H1 (cell line): ENCODE data around the gene LRRC74A. TPM values are rescaled to one million over a fixed set of nuclear protein-coding genes. Genes with fewer than 3 reads are reported as not detected.

Experiments
- CTCF ChIA-PET: fragments of 300-600 bp; sonication (Branson Sonifier 250); formaldehyde crosslinking; loops from one replicate; lab custom pipeline; 2021; ENCODE audit not compliant: partially characterized antibody; lab: Charles Lee
- POLR2A ChIA-PET: fragments of 300-600 bp; sonication (Branson Sonifier 250); formaldehyde crosslinking; loops from one replicate; lab custom pipeline; 2021; ENCODE audit warnings: inconsistent platforms; ENCODE audit not compliant: partially characterized antibody; lab: Charles Lee
- DNase-seq, 2 experiments: peaks; one replicate each; pipeline versions ENCODE4 v3.0.0 to v3.0.0-alpha.2; 2010 to 2022; ENCODE audit warnings: low spot score in 2 of 2, low read depth in 1 of 2, mixed read lengths in 1 of 2
- FAIRE-seq: peaks from 2 replicates; lab custom pipeline; 2011; peaks lifted over from hg19 to GRCh38; lab: Jason Lieb, UNC
- H2AFZ ChIP-seq: 2 replicates; pipeline ENCODE4 v1.8.1; 2012; ENCODE audit warnings: low read length, inconsistent platforms
- H2AK5ac ChIP-seq: 2 replicates; pipeline ENCODE4 v1.6.1; 2013; ENCODE audit warnings: low read depth, low read length
- H2BK120ac ChIP-seq: replicated peaks from 2 replicates; pipeline ENCODE3; 2013; ENCODE audit warnings: low read depth, low read length, inconsistent platforms
- H2BK12ac ChIP-seq: 2 replicates; pipeline ENCODE4 v1.6.1; 2013; ENCODE audit warnings: low read depth, low read length
- H2BK15ac ChIP-seq: 2 replicates; pipeline ENCODE4 v1.6.1; 2013; ENCODE audit warnings: low read length
- H2BK20ac ChIP-seq: 2 replicates; pipeline ENCODE4 v1.6.1; 2013; ENCODE audit warnings: low read length
- H2BK5ac ChIP-seq: 2 replicates; pipeline ENCODE4 v1.6.1; 2013; ENCODE audit warnings: low read depth, low read length
- H3K14ac ChIP-seq: 2 replicates; pipeline ENCODE4 v1.6.1; 2013; ENCODE audit warnings: inconsistent platforms; ENCODE audit not compliant: insufficient read length
- H3K18ac ChIP-seq: 2 replicates; pipeline ENCODE4 v1.6.1; 2013; ENCODE audit warnings: low read length; ENCODE audit errors: extremely low read depth
- H3K23ac ChIP-seq: 2 replicates; pipeline ENCODE4 v1.6.1; 2013; ENCODE audit warnings: inconsistent platforms; ENCODE audit not compliant: insufficient read length
- H3K23me2 ChIP-seq: 2 replicates; pipeline ENCODE4 v1.6.1; 2013; ENCODE audit warnings: low read depth, low read length
- H3K27ac ChIP-seq: 2 replicates; pipeline ENCODE4 v1.6.1; 2011; ENCODE audit warnings: low read depth, low read length, inconsistent platforms
- H3K27me3 ChIP-seq, 4 experiments: replicated peaks in 1 of 4; 1 replicate in 1 of 4; 2 replicates in 3 of 4; pipeline versions ENCODE4 v1.6.1 to v1.8.1; 2011 to 2013; ENCODE audit warnings: low read length in 3 of 4, mild to moderate bottlenecking in 3 of 4, inconsistent platforms in 2 of 4, mixed read lengths in 2 of 4, moderate library complexity in 1 of 4; ENCODE audit not compliant: control insufficient read depth in 3 of 4, insufficient read depth in 3 of 4; ENCODE audit errors: extremely low read depth in 1 of 4
- H3K36me3 ChIP-seq, 4 experiments: 2 replicates each; pipeline versions ENCODE4 v1.6.1 to v1.8.1; 2011 to 2013; ENCODE audit warnings: mild to moderate bottlenecking in 4 of 4, low read length in 3 of 4, moderate library complexity in 2 of 4, control low read depth in 1 of 4, inconsistent platforms in 1 of 4; ENCODE audit not compliant: insufficient read depth in 4 of 4, control insufficient read depth in 2 of 4
- H3K4ac ChIP-seq: replicated peaks from 2 replicates; pipeline ENCODE3; 2013; ENCODE audit warnings: low read length, low read depth, mixed read lengths, inconsistent platforms; ENCODE audit not compliant: insufficient read length
- H3K4me1 ChIP-seq, 4 experiments: replicated peaks in 1 of 4; 1 replicate in 1 of 4; 2 replicates in 3 of 4; pipeline versions ENCODE4 v1.6.1 to v1.8.1; 2011 to 2013; ENCODE audit warnings: low read length in 3 of 4, inconsistent platforms in 2 of 4, mixed read lengths in 1 of 4; ENCODE audit not compliant: insufficient read depth in 4 of 4, control insufficient read depth in 3 of 4
- H3K4me2 ChIP-seq, 2 experiments: 2 replicates each; pipeline versions ENCODE4 v1.6.1 to v1.8.1; 2011 to 2013; ENCODE audit warnings: low read depth in 2 of 2, low read length in 2 of 2, control low read depth in 1 of 2, inconsistent platforms in 1 of 2, mild to moderate bottlenecking in 1 of 2; ENCODE audit not compliant: insufficient read depth in 1 of 2
- H3K4me3 ChIP-seq, 4 experiments: fragments of 200-600, 300-600 bp in 1 of 4; sonication (generic), shearing (Covaris generic), sonication (Bioruptor Twin) in 1 of 4; 2 replicates each; pipeline versions ENCODE4 v1.5.1 to v1.8.1; 2011 to 2016; ENCODE audit warnings: low read length in 4 of 4, low read depth in 3 of 4, control low read depth in 2 of 4, inconsistent platforms in 2 of 4, mild to moderate bottlenecking in 2 of 4, mixed read lengths in 1 of 4, moderate library complexity in 1 of 4; ENCODE audit not compliant: insufficient read depth in 2 of 4; ENCODE audit errors: extremely low read depth in 1 of 4
- H3K56ac ChIP-seq: replicated peaks from 2 replicates; pipeline ENCODE3; 2013; ENCODE audit warnings: low read depth, mild to moderate bottlenecking, mixed read lengths, low read length, inconsistent platforms; ENCODE audit not compliant: insufficient read length
- H3K79me1 ChIP-seq: 2 replicates; pipeline ENCODE4 v1.6.1; 2013; ENCODE audit warnings: low read depth, low read length, control low read depth
- H3K79me2 ChIP-seq, 2 experiments: 2 replicates each; pipeline versions ENCODE4 v1.6.1 to v1.8.1; 2012 to 2013; ENCODE audit warnings: low read length in 2 of 2, mild to moderate bottlenecking in 2 of 2, inconsistent platforms in 1 of 2; ENCODE audit not compliant: insufficient read depth in 2 of 2, control insufficient read depth in 1 of 2
- H3K9ac ChIP-seq, 4 experiments: replicated peaks in 1 of 4; 1 replicate in 1 of 4; 2 replicates in 3 of 4; pipeline versions ENCODE4 v1.6.1 to v1.8.1; 2011 to 2013; ENCODE audit warnings: low read depth in 3 of 4, low read length in 3 of 4, control low read depth in 2 of 4, mild to moderate bottlenecking in 2 of 4, moderate library complexity in 2 of 4, inconsistent platforms in 1 of 4; ENCODE audit errors: extremely low read depth in 1 of 4
- H3K9me3 ChIP-seq, 2 experiments: 2 replicates each; pipeline versions ENCODE4 v1.6.1 to v1.8.1; 2012 to 2013; ENCODE audit warnings: mild to moderate bottlenecking in 2 of 2, moderate library complexity in 2 of 2, control low read depth in 1 of 2, inconsistent platforms in 1 of 2, low read depth in 1 of 2, low read length in 1 of 2, mixed read lengths in 1 of 2; ENCODE audit not compliant: insufficient read depth in 2 of 2
- H4K20me1 ChIP-seq, 2 experiments: replicated peaks in 1 of 2; 2 replicates each; pipeline versions ENCODE3 to v1.8.1; 2011 to 2013; ENCODE audit warnings: inconsistent platforms in 2 of 2, low read length in 2 of 2, mild to moderate bottlenecking in 1 of 2; ENCODE audit not compliant: insufficient read depth in 2 of 2, control insufficient read depth in 1 of 2
- H4K5ac ChIP-seq: 2 replicates; pipeline ENCODE4 v1.6.1; 2013; ENCODE audit warnings: low read length, low read depth, mixed read lengths, inconsistent platforms; ENCODE audit not compliant: insufficient read length
- H4K8ac ChIP-seq: 2 replicates; pipeline ENCODE4 v1.8.0; 2013; ENCODE audit warnings: mild to moderate bottlenecking, moderate library complexity, low read length, inconsistent platforms; ENCODE audit not compliant: insufficient read depth; ENCODE audit errors: extremely low read depth
- H4K91ac ChIP-seq: replicated peaks from 2 replicates; pipeline ENCODE3; 2013; ENCODE audit warnings: low read length, mixed read lengths, inconsistent platforms; ENCODE audit not compliant: insufficient read length
- CBX5 ChIP-seq: fragments of 300-800, 300-1000 bp; sonication (generic); IDR thresholded peaks from 2 replicates; pipeline ENCODE4 v1.7.1; 2016; ENCODE audit warnings: antibody characterized with exemption, low read length, low read depth
- EZH2 ChIP-seq: fragments of 200-600 bp; sonication (generic); IDR thresholded peaks from 2 replicates; pipeline ENCODE4 v1.7.1; 2012; ENCODE audit warnings: low read depth, mild to moderate bottlenecking, moderate library complexity, low read length, inconsistent platforms; ENCODE audit not compliant: severe bottlenecking
- JUND ChIP-seq: IDR thresholded peaks from 2 replicates; pipeline ENCODE4 v1.6.1; 2011; ENCODE audit warnings: mild to moderate bottlenecking, improper control_type of control experiment, low read length
- PHF8 ChIP-seq: fragments of 200-600 bp; sonication (generic); conservative IDR thresholded peaks from 2 replicates; pipeline ENCODE4 v1.7.1; 2012; ENCODE audit warnings: low read depth, mild to moderate bottlenecking, inconsistent platforms, low read length, moderate library complexity
- POLR2AphosphoS5 ChIP-seq: IDR thresholded peaks from 2 replicates; pipeline ENCODE4 v1.6.1; 2011; ENCODE audit warnings: low read depth, low read length
- POU5F1 ChIP-seq: IDR thresholded peaks from 2 replicates; pipeline ENCODE4 v1.6.1; 2011; ENCODE audit warnings: low read depth, mild to moderate bottlenecking, low read length, moderate library complexity
- SAP30 ChIP-seq: fragments of 300-600 bp; sonication (generic); IDR thresholded peaks from 2 replicates; pipeline ENCODE4 v1.7.1; 2012; ENCODE audit warnings: low read length, moderate library complexity, mild to moderate bottlenecking, inconsistent platforms; ENCODE audit not compliant: insufficient read depth, insufficient replicate concordance
- SIX5 ChIP-seq: IDR thresholded peaks from 2 replicates; pipeline ENCODE4 v1.6.1; 2011; ENCODE audit warnings: mild to moderate bottlenecking, low read depth, low read length
- SUZ12 ChIP-seq: fragments of 200-600 bp; sonication (generic); IDR thresholded peaks from 2 replicates; pipeline ENCODE4 v1.6.1; 2012; ENCODE audit warnings: mild to moderate bottlenecking, inconsistent platforms, low read length, moderate library complexity, mixed read lengths
- TAF7 ChIP-seq: optimal IDR thresholded peaks from 2 replicates; pipeline ENCODE3; 2011; ENCODE audit warnings: low read depth, mild to moderate bottlenecking, inconsistent platforms, low read length, moderate library complexity, borderline replicate concordance
- TCF12 ChIP-seq: IDR thresholded peaks from 2 replicates; pipeline ENCODE4 v1.6.1; 2011; ENCODE audit warnings: low read depth, mild to moderate bottlenecking, low read length
- TEAD4 ChIP-seq: IDR thresholded peaks from 2 replicates; pipeline ENCODE4 v1.6.1; 2012; ENCODE audit warnings: low read depth, low read length, inconsistent platforms, mixed read lengths
- WGBS, 2 experiments: shearing (Covaris generic) in 1 of 2; methylation state at CpG; one replicate each; pipeline versions ENCODE4 v1.1.6 to v1.1.7; 2013 to 2015; ENCODE audit warnings: low lambda C conversion rate in 2 of 2, mixed read lengths in 2 of 2, inconsistent platforms in 1 of 2, low coverage in 1 of 2, missing lambda C conversion rate in 1 of 2; ENCODE audit not compliant: insufficient replicate concordance in 2 of 2, insufficient coverage in 1 of 2, insufficient read length in 1 of 2; ENCODE audit errors: extremely low coverage in 1 of 2, missing lambda C conversion rate in 1 of 2; 5-methylcytosine and 5-hydroxymethylcytosine counted together
- polyA plus RNA-seq, 7 experiments: library from polyadenylated mRNA; depleted of rRNA in 3 of 7; stranded (reverse) in 5 of 7; unstranded in 2 of 7; fragments of >200 nt in 5 of 7; fragments of 200-250 nt in 2 of 7; gene quantifications; 1 replicate in 5 of 7; 2 replicates in 1 of 7; 4 replicates in 1 of 7; pipeline versions ENCODE4 v1.2.1 to v1.2.3, GENCODE V29; 2011 to 2013; ENCODE audit warnings: missing spikeins in 2 of 7, mixed read lengths in 2 of 7
- total RNA-seq: library from RNA; stranded (reverse); fragmentation: NEBNext Ultra II Directional; extraction: Animal tissue kit (Norgen Biotek cat#: 25700); gene quantifications from 2 replicates; pipeline ENCODE4 v1.2.1, GENCODE V29; 2021
- TF ChIP-seq, protein P1 (sequence below): IDR thresholded peaks from 2 replicates; pipeline ENCODE4 v1.6.1; 2011; ENCODE audit warnings: low read length, improper control_type of control experiment

The LRRC74A gene
- total and polyA plus RNA-seq, 2 of the 8 experiments (the other 6 are each of a cell fraction or from before 2014, with no cell fraction given) = not detected

- Histone ChIP-seq H3K4ac (no peak overlapping the region), H3K27me3 (no peaks in the 10 kb centered on the region; a peak in 2 of 7 replicates), H3K23ac (no peak overlapping the region), H3K36me3 (no peaks in the 10 kb centered on the region), H3K4me1 (peaks cover 0 to 12% (median 8%) of the 10 kb centered on the region in 4 experiments; a peak in 5 of 7 replicates), H2AK5ac (no peak overlapping the region), H4K8ac (no peak overlapping the region), H3K23me2 (peaks cover 2% of the 10 kb centered on the region; the same call in 1 of the 2 replicates), H3K14ac (no peak overlapping the region), H3K18ac (no peak overlapping the region), H3K4me3 (no peak overlapping the region), H2BK15ac (no peak overlapping the region), H3K79me2 (no peaks in the 10 kb centered on the region), H4K5ac (no peak overlapping the region), H2AFZ (no peak overlapping the region), H3K56ac (no peak overlapping the region), H3K9me3 (no peaks in the 10 kb centered on the region), H3K79me1 (no peaks in the 10 kb centered on the region), H3K27ac (no peak overlapping the region), H2BK5ac (no peak overlapping the region), H2BK12ac (no peak overlapping the region), H2BK120ac (no peak overlapping the region), H3K4me2 (no peak overlapping the region), H4K91ac (no peak overlapping the region), H4K20me1 (no peaks in the 10 kb centered on the region), H2BK20ac (no peak overlapping the region), H3K9ac (no peak overlapping the region)
- POLR2A ChIA-PET = interaction anchor here (0.5 to 1.1 kb wide), 2 partner anchors 176 to 845 kb away, joined by 3 read pairs; no protein-coding TSS in a partner anchor
- 71% methylated on average over 8 of the region's 9 CpGs; no CpG with 5 or more reads in 1 of the 2 experiments for WGBS, 2 experiments
- DNase-seq = no peak
- CTCF ChIA-PET = interaction anchor here (0.6 to 27.4 kb wide), 9 partner anchors 9 to 224 kb away, joined by 3 to 719 read pairs (median 5); partner anchors contain the start of gene CIPC
- FAIRE-seq = no peak
- TF ChIP-seq TAF7 = no peak
- no peak for TF ChIP-seq TCF12
- TF ChIP-seq TEAD4 = no peak
- no peak for TF ChIP-seq EZH2
- no peak for TF ChIP-seq POU5F1
- no peak for TF ChIP-seq SIX5
- TF ChIP-seq POLR2AphosphoS5 = no peak
- TF ChIP-seq JUND = no peak
- TF ChIP-seq PHF8 = no peak
- TF ChIP-seq SAP30 = no peak
- no peak for TF ChIP-seq CBX5
- TF ChIP-seq, protein P1, sequence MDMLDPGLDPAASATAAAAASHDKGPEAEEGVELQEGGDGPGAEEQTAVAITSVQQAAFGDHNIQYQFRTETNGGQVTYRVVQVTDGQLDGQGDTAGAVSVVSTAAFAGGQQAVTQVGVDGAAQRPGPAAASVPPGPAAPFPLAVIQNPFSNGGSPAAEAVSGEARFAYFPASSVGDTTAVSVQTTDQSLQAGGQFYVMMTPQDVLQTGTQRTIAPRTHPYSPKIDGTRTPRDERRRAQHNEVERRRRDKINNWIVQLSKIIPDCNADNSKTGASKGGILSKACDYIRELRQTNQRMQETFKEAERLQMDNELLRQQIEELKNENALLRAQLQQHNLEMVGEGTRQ = no peak
- no peak for TF ChIP-seq SUZ12
These were observed 40.2 kb downstream of the LRRC74A start for GRCh38 chr14:76866456-76866855.
